ENCODE measurements around the gene RFLNA. TPM values are rescaled to one million over a fixed set of nuclear protein-coding genes. Genes with fewer than 3 reads are reported as not detected.

Gene RFLNA
- total and polyA plus RNA-seq, 2 experiments from 2014 or later = 57.8 to 67.8 TPM

GRCh38 chr12:124364543-124364942 lies 69.7 kb downstream of the RFLNA start:
- H4K20me1 ChIP-seq (ENCODE audit: insufficient read depth, poor library complexity, severe bottlenecking) = peaks cover 26% of the 10 kb centered on the region
- H3K4me3 ChIP-seq = no peak overlapping the region
- peaks cover 25% of the 10 kb centered on the region for H3K79me2 ChIP-seq
- no peaks in the 10 kb centered on the region for H3K27me3 ChIP-seq
- no peaks in the 10 kb centered on the region for H3K36me3 ChIP-seq (replicated peaks; ENCODE audit: insufficient read depth, low read depth)
- 92% methylated on average over 11 of the region's 11 CpGs for WGBS (ENCODE audit: low lambda C conversion rate, missing lambda C conversion rate)
- DNase-seq (ENCODE audit: low spot score) = no peak
- no peak overlapping the region for H3K27ac ChIP-seq
- TF ChIP-seq EZH2phosphoT487 (IDR thresholded peaks at IDR 0.05; ENCODE audit: low read depth, severe bottlenecking, unreplicated experiment) (no peak), EZH2 (IDR thresholded peaks at IDR 0.05; ENCODE audit: borderline replicate concordance) (no peak), CTCF (IDR thresholded peaks at IDR 0.05; ENCODE audit: poor library complexity) (no peak)
- H3K9me2 ChIP-seq (replicated peaks; ENCODE audit: insufficient read depth) = no peaks in the 10 kb centered on the region
- no peaks in the 10 kb centered on the region for H3K9me3 ChIP-seq (ENCODE audit: low read depth)
- H3K4me1 ChIP-seq (ENCODE audit: insufficient read depth) = peaks cover under 1% of the 10 kb centered on the region
- H2AFZ ChIP-seq = no peak overlapping the region
- no peak overlapping the region for H3K4me2 ChIP-seq

Small RNA genes lying within 50 kb of the gene (microRNA-seq; reads per million reads assigned to microRNA genes)
- 2.7 reads per million for gene MIR6880

Small RNA genes lying within 50 kb of the gene (small RNA-seq; reads per million reads assigned to genes)
- not detected for gene MIR6880
